Thyroid gland (tissue), 4 donors: ENCODE data around the gene RNU6-8.

Experiments used
- CTCF ChIP-seq, 6 experiments: fragments of 200-600 bp in 3 of 6; fragments of 450-650 bp in 3 of 6; sonication (generic) in 3 of 6; IDR thresholded peaks; one replicate each; pipeline ENCODE4 v1.5.1; 2016 to 2019; ENCODE audit warnings: antibody characterized with exemption in 6 of 6, mild to moderate bottlenecking in 2 of 6, inconsistent platforms in 1 of 6, moderate library complexity in 1 of 6
- POLR2A ChIP-seq, 2 donors: fragments of 450-650 bp; IDR thresholded peaks; one replicate each; pipeline ENCODE4 v1.6.1; 2017; ENCODE audit warnings: antibody characterized with exemption in 2 of 2, mild to moderate bottlenecking in 2 of 2, moderate library complexity in 1 of 2

- TF ChIP-seq CTCF (IDR thresholded peaks at IDR 0.05) (no peak), POLR2A (IDR thresholded peaks at IDR 0.05) (no peak)
These were observed 29.4 kb upstream of the RNU6-8 start for GRCh38 chr14:32232481-32232880.
